GM08714 (cell line): ENCODE measurements around the gene MXRA8.

Experiments
- H3K4me3 ChIP-seq: fragments of 200-500 bp; sonication (Bioruptor generic); 2 replicates; pipeline ENCODE4 v1.5.1; 2014; ENCODE audit warnings: mild to moderate bottlenecking, low read length, inconsistent platforms
- ZNF274 ChIP-seq: IDR thresholded peaks from 2 replicates; pipeline ENCODE4 v1.6.1; 2012; ENCODE audit warnings: mild to moderate bottlenecking, low read depth, low read length

The MXRA8 gene

GRCh38 chr1:1305300-1306069 lies 52.9 kb downstream of the MXRA8 start:
- TF ChIP-seq ZNF274: no peak
- H3K4me3 ChIP-seq: peak overlapping the region; percentile 81; the same call in 1 of the 2 replicates

GRCh38 chr1:1304331-1305299 lies 53.7 kb downstream of the MXRA8 start:
- TF ChIP-seq ZNF274: no peak
- no peak overlapping the region; the same call in 1 of the 2 replicates for H3K4me3 ChIP-seq

GRCh38 chr1:1303736-1304135 lies 54.6 kb downstream of the MXRA8 start:
- no peak overlapping the region for H3K4me3 ChIP-seq
- TF ChIP-seq ZNF274: no peak

GRCh38 chr1:1302951-1303509 lies 55.3 kb downstream of the MXRA8 start:
- TF ChIP-seq ZNF274: no peak
- no peak overlapping the region for H3K4me3 ChIP-seq
